GM11168 (cell line): ENCODE results near the gene FILIP1L.

ENCODE experiments used
- in situ Hi-C: fragments of 300-500 bp; cut with MboI; formaldehyde crosslinking; loops from one replicate; pipeline ENCODE4 v1.12.0; 2022; ENCODE audit warnings: low sequenced_read_pairs; ENCODE audit not compliant: unreplicated experiment

FILIP1L gene

GRCh38 chr3:100047455-100048141, 66.7 kb downstream of the FILIP1L start:
- in situ Hi-C loops = no loop called here

DNA sequence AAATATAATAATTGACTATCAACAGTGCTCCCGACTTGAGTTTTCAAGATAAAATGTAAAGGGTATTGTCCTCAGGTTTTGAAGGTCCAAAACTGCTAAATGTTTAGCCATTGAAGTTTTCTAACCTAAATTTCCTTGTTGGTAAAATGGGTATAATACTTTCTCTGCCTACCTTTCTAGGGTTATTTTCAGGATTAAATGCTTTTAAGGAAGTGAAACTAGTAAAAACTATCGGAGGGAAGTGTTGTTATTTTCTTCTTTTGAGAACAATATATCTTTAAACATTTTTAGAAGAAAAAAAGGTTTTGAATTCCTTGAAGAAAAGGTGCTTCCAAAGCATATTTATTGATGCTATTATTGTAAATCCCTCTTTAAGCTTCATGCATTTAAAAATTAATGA, 67.3 kb downstream of the FILIP1L start:
- in situ Hi-C loops = no loop called here

DNA sequence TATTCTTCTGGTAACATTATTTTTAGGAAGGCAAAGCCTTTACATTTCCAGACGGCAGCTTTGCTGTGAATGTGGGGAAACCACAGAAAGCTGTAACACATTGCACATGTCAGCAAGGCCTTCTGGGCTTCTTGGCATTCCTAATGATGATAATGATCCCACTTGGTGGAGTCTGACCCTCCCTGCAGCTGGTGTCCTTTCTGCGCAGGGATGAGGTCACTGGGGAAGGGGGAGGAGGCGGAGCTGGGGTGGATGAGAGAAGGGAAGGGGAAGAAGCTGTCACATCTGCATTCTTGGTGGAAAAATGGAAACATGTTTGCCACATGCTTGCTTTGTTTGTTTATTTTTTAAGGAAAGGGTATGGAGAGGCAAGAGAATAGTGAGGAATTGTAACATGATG, 68.6 kb downstream of the FILIP1L start:
- in situ Hi-C loops = no loop called here

GRCh38 chr3:100044369-100044768, 69.9 kb downstream of the FILIP1L start:
- in situ Hi-C loops = no loop called here

- in situ Hi-C loops = no loop called here
Observed at GRCh38 chr3:100043271-100043670, 71.0 kb downstream of the FILIP1L start.

DNA sequence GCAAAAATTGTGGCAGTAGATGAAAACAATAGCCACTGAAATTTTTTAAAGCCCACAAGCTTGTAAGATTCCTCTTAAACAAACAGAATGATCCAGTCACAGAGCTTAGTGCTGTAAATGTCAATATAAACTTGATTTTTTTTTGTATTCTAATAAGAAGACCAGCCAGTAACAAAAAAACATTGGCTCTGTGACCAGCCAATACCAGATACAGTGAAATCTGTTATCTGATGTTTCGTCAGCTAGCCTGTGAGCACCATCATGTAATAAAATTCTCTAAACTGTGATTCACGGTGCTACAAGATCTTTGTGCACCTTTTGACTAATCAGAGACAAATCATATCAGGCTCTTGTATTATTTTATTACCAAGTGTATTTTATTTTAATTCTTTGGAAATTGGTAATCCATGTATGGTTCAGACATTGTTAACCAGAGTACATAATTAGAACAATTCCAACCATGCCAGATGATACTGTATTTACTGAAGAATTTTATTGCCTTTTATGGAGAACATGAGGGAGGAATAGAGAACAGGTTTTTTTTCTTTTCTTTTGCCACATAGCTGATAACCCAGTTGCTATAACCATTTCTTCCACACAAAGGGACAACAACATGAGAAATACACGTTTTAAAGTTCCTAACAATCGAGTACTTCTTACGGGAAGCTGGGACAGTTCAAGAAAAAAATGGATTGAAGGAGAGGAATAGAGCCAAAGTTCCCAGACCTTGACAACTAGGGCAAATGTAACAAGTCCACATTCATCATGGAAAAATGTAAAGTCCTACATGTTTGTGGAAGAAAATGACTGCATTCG, 71.9 kb downstream of the FILIP1L start:
- in situ Hi-C loops = no loop called here

- in situ Hi-C loops = no loop called here
Observed at GRCh38 chr3:100041328-100041749, 73.0 kb downstream of the FILIP1L start.

DNA sequence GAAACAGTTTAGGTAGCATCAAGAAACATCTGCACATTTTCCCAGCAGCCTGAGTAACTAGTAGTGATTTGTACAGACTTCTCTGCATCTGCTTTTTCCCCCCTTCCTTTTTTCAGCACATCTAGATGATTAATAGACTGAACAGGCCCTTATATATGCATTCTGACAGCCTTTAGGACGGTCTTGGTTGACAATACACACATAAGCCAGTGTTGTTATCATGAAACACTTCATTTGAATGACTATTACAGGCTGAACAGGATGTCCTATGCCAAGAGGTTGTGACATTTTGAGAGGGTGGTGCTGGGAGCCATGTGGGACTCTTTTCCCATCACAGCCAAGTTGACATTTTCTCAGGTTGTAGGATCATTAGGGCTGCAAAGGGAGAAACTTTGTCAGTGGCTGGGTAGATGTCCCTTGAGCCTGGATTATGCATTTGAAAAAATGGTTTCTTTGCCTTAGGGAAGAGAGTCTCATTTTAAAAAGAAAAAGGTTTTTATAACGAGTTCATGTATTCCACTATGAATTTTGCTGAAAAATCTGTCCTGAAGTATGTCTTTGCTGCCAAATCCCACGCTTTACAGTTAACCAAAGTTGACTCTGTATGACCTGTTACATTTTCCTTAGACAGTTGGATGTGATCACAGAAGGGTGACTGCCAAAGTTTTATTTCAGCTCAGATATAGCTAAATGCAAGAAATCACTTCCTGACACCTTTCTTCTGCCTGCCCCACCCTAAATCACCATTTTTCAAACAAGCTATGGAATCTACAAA, 73.7 kb downstream of the FILIP1L start:
- in situ Hi-C loops = no loop called here

- in situ Hi-C loops = no loop called here
Observed at GRCh38 chr3:100039075-100039474, 75.2 kb downstream of the FILIP1L start.

- in situ Hi-C loops = no loop called here
Observed at GRCh38 chr3:100033903-100034471, 80.3 kb downstream of the FILIP1L start.

GRCh38 chr3:100033184-100033583, 81.1 kb downstream of the FILIP1L start:
- in situ Hi-C loops = no loop called here

DNA sequence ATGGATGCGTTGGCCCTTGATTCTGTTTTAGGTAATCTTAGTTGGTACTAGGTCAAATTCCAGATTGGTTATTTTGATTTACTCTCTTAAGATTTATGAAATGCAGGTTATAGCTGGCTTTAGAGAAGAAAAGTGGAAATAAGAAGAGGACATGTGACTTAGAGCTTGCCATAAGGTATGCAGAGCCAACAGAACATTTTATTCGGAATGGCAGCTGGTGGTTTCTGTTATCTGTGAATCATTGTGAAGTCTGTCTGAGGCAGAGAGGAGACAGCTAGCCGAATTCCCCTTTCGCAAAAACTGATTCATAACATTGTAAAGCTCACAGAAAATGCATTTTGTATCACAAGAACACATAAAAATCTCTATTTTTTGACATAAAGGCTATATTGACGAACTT, 82.1 kb downstream of the FILIP1L start:
- in situ Hi-C loops = no loop called here

DNA sequence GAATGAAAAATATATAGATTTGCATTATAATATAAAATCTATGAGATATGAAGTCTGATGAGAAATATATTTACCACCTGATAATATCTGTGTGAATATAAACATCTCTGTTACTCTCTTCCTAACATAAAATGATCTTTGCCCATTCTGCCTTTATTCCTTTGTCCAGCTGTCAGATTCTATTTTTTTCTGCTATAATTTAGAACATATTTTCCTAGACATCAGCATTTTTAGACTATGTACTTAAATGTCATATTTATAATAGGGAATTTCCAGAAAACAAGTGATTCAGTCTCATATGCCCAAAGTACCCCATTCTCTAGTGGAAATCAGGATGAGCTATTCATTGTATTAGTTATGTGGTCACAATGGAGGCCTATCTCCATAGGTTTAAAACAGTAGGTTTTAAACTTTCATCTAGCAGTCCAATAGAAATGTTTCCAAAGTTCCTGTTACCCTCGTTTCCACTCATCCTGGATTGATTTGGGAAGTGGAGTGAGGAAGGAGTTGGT, 83.3 kb downstream of the FILIP1L start:
- in situ Hi-C loops = no loop called here

- in situ Hi-C loops = no loop called here
Observed at GRCh38 chr3:100030346-100030745, 84.0 kb downstream of the FILIP1L start.

DNA sequence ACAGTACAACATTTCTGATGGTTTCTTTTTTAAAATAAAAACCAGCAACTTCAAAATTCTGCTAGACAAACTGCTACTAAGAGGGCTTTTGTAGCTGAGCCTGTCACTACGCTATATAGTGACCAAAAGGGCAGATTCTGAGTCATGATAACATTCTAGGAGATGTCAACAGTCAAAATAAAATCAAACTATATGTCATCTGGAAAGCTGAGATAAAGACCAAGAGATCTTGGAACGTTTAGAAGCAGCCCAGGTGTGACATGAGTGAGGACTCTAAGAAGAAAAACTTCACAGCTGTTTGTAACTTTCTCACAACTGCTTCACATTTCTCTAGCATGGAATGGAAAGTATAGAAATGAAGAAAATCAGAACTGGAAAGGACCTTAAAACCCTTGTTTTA, 84.6 kb downstream of the FILIP1L start:
- in situ Hi-C loops = no loop called here

GRCh38 chr3:100029052-100029451, 85.2 kb downstream of the FILIP1L start:
- in situ Hi-C loops = no loop called here

- in situ Hi-C loops = no loop called here
Observed at GRCh38 chr3:100027321-100027720, 87.0 kb downstream of the FILIP1L start.

GRCh38 chr3:100024520-100025303, 89.6 kb downstream of the FILIP1L start:
- in situ Hi-C loops = no loop called here

GRCh38 chr3:100023595-100023994, 90.7 kb downstream of the FILIP1L start:
- in situ Hi-C loops = no loop called here

- in situ Hi-C loops = no loop called here
Observed at GRCh38 chr3:100023150-100023549, 91.2 kb downstream of the FILIP1L start.
